GM12878 (cell line): ENCODE results near the gene CAB39.

Experiments
- ATF2 ChIP-seq: IDR thresholded peaks from 2 replicates; pipeline ENCODE4 v1.6.1; 2012; ENCODE audit warnings: low read length, inconsistent platforms
- CEBPB ChIP-seq, 2 experiments: fragments of 150-350 bp in 1 of 2; IDR thresholded peaks; 2 replicates each; pipeline ENCODE4 v1.6.1; 2012 to 2014; ENCODE audit warnings: low read depth in 2 of 2, low read length in 2 of 2, borderline replicate concordance in 1 of 2, inconsistent platforms in 1 of 2
- CTCF ChIP-seq, 3 experiments: IDR thresholded peaks in 2 of 3; conservative IDR thresholded peaks in 1 of 3; 2 replicates each; pipeline ENCODE4 v1.5.1; 2011; ENCODE audit warnings: low read depth in 3 of 3, low read length in 3 of 3, mild to moderate bottlenecking in 3 of 3, control low read depth in 2 of 3, moderate library complexity in 2 of 3, inconsistent platforms in 1 of 3, mixed read lengths in 1 of 3; ENCODE audit not compliant: control insufficient read depth in 2 of 3, insufficient read depth in 1 of 3; ENCODE audit errors: extremely low read depth in 1 of 3
- EGR1 ChIP-seq, 2 experiments: IDR thresholded peaks; 1 replicate in 1 of 2; 2 replicates in 1 of 2; pipeline ENCODE4 v1.6.1; 2011 to 2012; ENCODE audit warnings: low read depth in 2 of 2, low read length in 2 of 2, borderline replicate concordance in 1 of 2, mild to moderate bottlenecking in 1 of 2, moderate library complexity in 1 of 2
- ESRRA ChIP-seq: IDR thresholded peaks from 2 replicates; pipeline ENCODE4 v1.6.1; 2012; ENCODE audit warnings: mild to moderate bottlenecking, low read length, improper control_type of control experiment
- FOS ChIP-seq: IDR thresholded peaks from 3 replicates; pipeline ENCODE4 v1.6.1; 2011; ENCODE audit warnings: borderline replicate concordance; ENCODE audit not compliant: insufficient read length; ENCODE audit errors: extremely low read depth
- MAX ChIP-seq: IDR thresholded peaks from 2 replicates; pipeline ENCODE4 v1.6.1; 2012; ENCODE audit warnings: low read depth, low read length, improper control_type of control experiment
- NR2C2 ChIP-seq: IDR thresholded peaks from 2 replicates; pipeline ENCODE4 v1.6.1; 2011; ENCODE audit warnings: borderline replicate concordance, low read depth; ENCODE audit not compliant: control insufficient read depth, insufficient read length
- REST ChIP-seq: IDR thresholded peaks from 2 replicates; pipeline ENCODE4 v1.6.1; 2012; ENCODE audit warnings: mild to moderate bottlenecking, low read depth, low read length
- ZBTB33 ChIP-seq: fragments of 450-650 bp; IDR thresholded peaks from 2 replicates; pipeline ENCODE4 v1.6.1; 2017; ENCODE audit warnings: mild to moderate bottlenecking
- ZZZ3 ChIP-seq: IDR thresholded peaks from 2 replicates; pipeline ENCODE4 v1.6.1; 2011; ENCODE audit warnings: low read depth; ENCODE audit not compliant: control insufficient read depth, insufficient read length

- no peak for TF ChIP-seq CEBPB (IDR thresholded peaks at IDR 0.05; ENCODE audit: borderline replicate concordance in 1 of 2, low read depth in 2 of 2, low read length in 2 of 2)
- TF ChIP-seq ZZZ3: no peak
- TF ChIP-seq REST: no peak
- no peak for TF ChIP-seq FOS
- TF ChIP-seq ATF2: no peak
- TF ChIP-seq MAX: no peak
- no peak for TF ChIP-seq EGR1 (IDR thresholded peaks at IDR 0.05; ENCODE audit: borderline replicate concordance in 1 of 2, low read depth in 2 of 2, low read length in 2 of 2)
- TF ChIP-seq CTCF (IDR thresholded peaks at IDR 0.05 in 2 of 3, conservative IDR thresholded peaks at IDR 0.05 in 1 of 3; ENCODE audit: control insufficient read depth in 2 of 3, extremely low read depth in 1 of 3, insufficient read depth in 1 of 3, low read depth in 3 of 3, low read length in 3 of 3): no peak
- no peak for TF ChIP-seq NR2C2
- no peak for TF ChIP-seq ZBTB33
- TF ChIP-seq ESRRA: no peak
Measured at GRCh38 chr2:230719340-230719739, 6.7 kb downstream of the CAB39 start.
